Raji (cell line): ENCODE data around the gene PDC.

Experiments
- POLR2A ChIP-seq: IDR thresholded peaks from 2 replicates; pipeline ENCODE4 v1.6.1; 2011; ENCODE audit warnings: low read depth, low read length, control low read depth; ENCODE audit not compliant: insufficient read depth

PDC gene

GRCh38 chr1:186461014-186461413 is at the start of gene PDC:
Gene PDC, minus strand, starts transcription at chr1:186461114. Its CDS starts 11,655 bp downstream, at chr1:186449459.
- TF ChIP-seq POLR2A, result no peak

DNA sequence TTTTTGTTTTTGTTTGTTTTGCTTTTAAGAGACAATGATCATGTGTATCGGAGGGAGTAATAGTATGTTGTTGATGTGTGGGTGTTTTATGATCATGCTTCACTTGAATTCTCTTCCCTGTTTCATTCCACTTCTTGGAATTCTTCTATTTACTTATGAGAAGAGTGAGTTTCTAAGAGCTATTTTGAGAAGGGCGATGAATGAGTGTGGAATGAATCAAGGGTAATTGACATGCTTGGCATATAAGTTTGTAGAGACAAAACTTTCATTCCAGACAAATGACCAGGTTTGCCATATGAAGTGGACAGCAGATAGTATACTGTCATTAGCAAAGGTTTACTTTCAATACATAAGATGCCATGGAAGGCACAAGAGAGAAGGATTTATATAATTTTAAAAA is 42.3 kb upstream of the PDC start:
- TF ChIP-seq POLR2A, result no peak

DNA sequence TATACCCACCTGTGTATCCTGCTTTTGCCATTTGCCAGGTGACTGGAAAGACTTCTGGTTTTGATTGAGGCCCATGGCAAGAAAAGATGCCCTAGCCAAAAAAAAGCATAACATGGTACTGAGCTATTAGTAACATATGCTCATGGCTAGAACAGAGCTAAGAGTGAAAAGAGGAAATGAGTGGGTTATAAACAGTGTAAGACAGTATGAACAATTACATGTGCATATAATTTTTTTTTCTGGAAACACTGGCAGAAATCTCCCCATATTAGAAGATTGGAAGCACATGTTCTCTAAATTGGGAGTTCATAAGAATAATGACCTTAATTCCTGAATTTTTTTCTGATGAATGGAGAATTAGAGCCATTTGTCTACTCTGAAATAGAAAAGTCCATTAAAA is 41.2 kb upstream of the PDC start:
- no peak for TF ChIP-seq POLR2A

GRCh38 chr1:186500804-186501203 is 39.9 kb upstream of the PDC start:
- TF ChIP-seq POLR2A, result no peak

DNA sequence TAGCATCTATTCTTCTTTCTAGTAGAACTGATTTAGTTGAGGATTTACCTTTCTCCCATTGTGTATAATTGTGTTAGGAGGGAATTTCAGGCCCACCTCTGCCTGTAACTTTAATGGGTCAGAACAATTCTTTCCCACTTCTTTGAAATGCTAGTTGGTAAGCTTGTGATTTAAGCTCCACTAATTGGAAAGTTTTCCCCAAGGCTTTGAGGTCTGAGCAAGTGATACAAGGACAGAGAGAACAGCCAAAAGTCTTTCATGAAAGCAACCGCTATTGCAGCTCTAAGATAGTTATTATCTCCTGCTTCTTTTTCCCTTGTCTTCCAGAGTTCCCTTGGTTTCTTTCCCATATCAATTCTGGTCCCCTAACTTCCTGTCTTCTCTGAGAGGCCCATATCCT is 38.7 kb upstream of the PDC start:
- no peak for TF ChIP-seq POLR2A

- TF ChIP-seq POLR2A, result no peak
Observed at GRCh38 chr1:186498695-186499389, 37.9 kb upstream of the PDC start.

DNA sequence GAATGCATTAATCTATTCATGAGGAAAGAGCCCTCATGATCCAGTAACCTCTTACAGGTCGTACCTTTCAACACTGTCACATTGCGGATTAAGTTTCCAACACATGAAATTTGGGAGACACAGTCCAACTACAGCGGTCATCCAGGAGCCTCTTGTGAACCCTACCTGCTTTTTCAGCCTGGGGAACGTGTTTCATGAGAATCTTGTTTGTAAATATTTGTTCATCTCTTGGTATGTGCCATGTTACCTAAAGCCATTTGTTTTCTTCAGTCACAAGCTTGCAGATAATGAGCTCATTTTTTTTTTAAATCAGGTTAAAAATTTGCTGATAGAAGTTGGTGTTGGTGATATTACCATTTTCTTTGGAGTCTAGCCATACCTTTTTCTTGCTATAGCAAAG is 37.2 kb upstream of the PDC start:
- TF ChIP-seq POLR2A, result no peak

GRCh38 chr1:186497651-186498050 is 36.7 kb upstream of the PDC start:
- no peak for TF ChIP-seq POLR2A

GRCh38 chr1:186496171-186496851 is 35.4 kb upstream of the PDC start:
- TF ChIP-seq POLR2A, result no peak

GRCh38 chr1:186494832-186495271 is 33.9 kb upstream of the PDC start:
- TF ChIP-seq POLR2A, result no peak

DNA sequence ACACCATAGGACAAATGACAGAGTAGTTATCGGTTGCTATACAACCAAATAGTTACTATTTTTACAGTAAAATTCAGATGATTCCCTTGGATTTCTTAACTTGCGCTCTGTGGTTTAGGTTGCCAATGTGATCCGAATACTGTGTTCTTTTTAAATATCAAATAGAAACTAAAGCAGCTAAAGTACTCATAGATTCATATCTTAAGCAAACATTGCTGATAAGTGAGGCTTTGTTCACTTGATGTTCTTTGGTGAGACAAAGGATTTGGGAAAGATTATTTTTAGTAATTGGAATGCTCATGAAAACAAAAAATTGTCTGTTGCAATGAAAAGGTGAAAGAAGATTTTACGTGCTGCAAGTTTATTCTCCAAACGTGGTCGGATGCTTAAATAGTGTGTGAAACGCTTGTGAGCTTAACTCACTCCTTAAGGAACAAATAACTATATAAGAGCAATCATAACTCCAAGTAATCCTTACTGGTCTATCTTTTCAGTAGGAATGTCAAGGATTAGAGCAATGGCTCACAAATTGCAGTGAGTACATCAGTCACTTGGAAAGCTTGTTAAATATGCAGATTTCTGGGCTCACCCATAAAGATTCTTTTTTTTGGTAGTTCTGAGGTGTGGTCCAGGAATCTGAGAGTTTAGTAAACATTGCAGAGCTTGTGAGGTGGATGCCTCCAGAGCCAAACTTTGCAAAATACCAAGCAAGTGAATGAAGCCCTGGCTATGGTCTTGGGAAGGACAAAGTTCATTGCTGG is 31.8 kb upstream of the PDC start:
- no peak for TF ChIP-seq POLR2A

DNA sequence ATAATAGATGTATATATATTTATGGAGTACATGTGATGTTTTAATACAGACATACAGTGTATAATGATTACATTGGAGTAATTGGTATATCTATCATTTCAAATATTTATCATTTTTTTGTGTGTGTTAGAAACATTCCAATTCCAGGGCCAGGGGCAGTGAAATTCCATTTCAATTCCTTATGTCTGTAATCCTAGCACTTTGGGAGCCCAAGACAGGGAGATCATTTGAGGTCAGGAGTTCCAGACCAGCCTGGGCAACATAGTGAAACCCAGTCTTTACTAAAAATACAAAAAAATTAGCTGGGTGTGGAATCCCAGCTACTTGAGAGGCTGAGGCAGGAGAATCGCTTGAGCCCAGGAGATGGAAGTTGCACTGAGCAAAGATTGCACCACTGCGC is 30.4 kb upstream of the PDC start:
- TF ChIP-seq POLR2A, result no peak

- no peak for TF ChIP-seq POLR2A
Observed at GRCh38 chr1:186487163-186487562, 26.2 kb upstream of the PDC start.

DNA sequence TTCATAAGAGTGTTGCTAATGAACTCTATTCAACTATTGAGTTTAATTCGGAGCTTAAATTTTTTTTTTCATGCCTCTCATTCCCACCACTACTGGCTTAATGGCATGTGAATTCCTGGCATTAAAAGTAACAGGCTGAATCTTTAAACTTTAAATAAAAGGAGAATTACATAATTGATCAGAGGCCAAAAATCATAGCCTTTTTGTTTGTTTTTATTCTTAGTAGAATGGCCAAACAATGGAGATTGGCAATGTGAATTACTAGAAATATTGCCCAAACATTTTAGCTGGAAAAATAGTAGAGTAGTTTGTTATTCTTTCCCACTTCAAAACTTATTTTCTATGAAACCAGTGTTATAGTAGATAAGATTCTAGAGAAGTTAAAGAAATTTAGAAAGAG is 25.1 kb upstream of the PDC start:
- no peak for TF ChIP-seq POLR2A

DNA sequence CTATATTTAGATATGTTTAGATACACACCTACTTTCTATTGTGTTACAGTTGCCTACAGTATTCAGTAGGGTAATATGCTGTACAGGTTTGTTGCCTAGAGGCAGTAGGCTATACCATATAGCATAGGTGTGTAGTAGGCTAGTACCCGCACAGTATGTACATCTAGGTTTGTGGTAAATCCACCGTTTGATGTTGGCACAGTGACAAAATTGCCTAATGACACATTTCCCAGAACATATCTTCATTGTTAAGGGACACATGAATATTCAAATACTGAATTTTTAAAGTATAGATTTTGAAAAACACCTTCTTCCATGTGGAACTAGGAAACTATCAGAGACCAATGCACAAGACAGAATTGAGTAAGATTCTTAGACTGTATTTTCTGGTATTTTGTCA is 22.6 kb upstream of the PDC start:
- no peak for TF ChIP-seq POLR2A
